ENCODE results near the gene PPP1R9A.

GRCh38 chr7:94912085-94912484, 4.7 kb downstream of the PPP1R9A start:
- TF ChIP-seq CTCF (conservative IDR thresholded peaks at IDR 0.05) (no peak), ZFX (IDR thresholded peaks at IDR 0.05) (no peak)
